GM19193 (cell line): Measurements from ENCODE around the gene NBEA.

Experiments used
- POLR2A ChIP-seq: IDR thresholded peaks from 4 replicates; pipeline ENCODE4 v1.6.1; 2011; ENCODE audit not compliant: insufficient read depth, insufficient read length; ENCODE audit errors: extremely low read depth

The NBEA gene

GRCh38 chr13:35208587-35208986, 266.5 kb downstream of the NBEA start:
- TF ChIP-seq POLR2A: no peak

GRCh38 chr13:35210261-35210660, 268.2 kb downstream of the NBEA start:
- no peak for TF ChIP-seq POLR2A

GRCh38 chr13:35211949-35212348, 269.9 kb downstream of the NBEA start:
- TF ChIP-seq POLR2A: no peak

- no peak for TF ChIP-seq POLR2A
These were observed 271.8 kb downstream of the NBEA start for GRCh38 chr13:35213911-35214310.

GRCh38 chr13:35216131-35216530, 274.1 kb downstream of the NBEA start:
- TF ChIP-seq POLR2A: no peak

- no peak for TF ChIP-seq POLR2A
These were observed 277.0 kb downstream of the NBEA start for GRCh38 chr13:35219021-35219420.

GRCh38 chr13:35225159-35225558, 283.1 kb downstream of the NBEA start:
- no peak for TF ChIP-seq POLR2A

- no peak for TF ChIP-seq POLR2A
These were observed 283.5 kb downstream of the NBEA start for GRCh38 chr13:35225582-35225981.

- TF ChIP-seq POLR2A: no peak
These were observed 286.5 kb downstream of the NBEA start for GRCh38 chr13:35228536-35228935.

GRCh38 chr13:35231426-35231825, 289.4 kb downstream of the NBEA start:
- no peak for TF ChIP-seq POLR2A

GRCh38 chr13:35238274-35238673, 296.2 kb downstream of the NBEA start:
- no peak for TF ChIP-seq POLR2A

- no peak for TF ChIP-seq POLR2A
These were observed 310.6 kb downstream of the NBEA start for GRCh38 chr13:35252536-35253205.

GRCh38 chr13:35255241-35255640, 313.2 kb downstream of the NBEA start:
- TF ChIP-seq POLR2A: no peak

- no peak for TF ChIP-seq POLR2A
These were observed 314.5 kb downstream of the NBEA start for GRCh38 chr13:35256459-35257148.

GRCh38 chr13:35260316-35260715, 318.2 kb downstream of the NBEA start:
- TF ChIP-seq POLR2A: no peak

- no peak for TF ChIP-seq POLR2A
These were observed 324.3 kb downstream of the NBEA start for GRCh38 chr13:35266412-35266811.

GRCh38 chr13:35278917-35279316, 336.8 kb downstream of the NBEA start:
- TF ChIP-seq POLR2A: no peak

GRCh38 chr13:35279500-35279899, 337.4 kb downstream of the NBEA start:
- no peak for TF ChIP-seq POLR2A

- TF ChIP-seq POLR2A: no peak
These were observed 341.8 kb downstream of the NBEA start for GRCh38 chr13:35283856-35284255.
